GM15510 (cell line): ENCODE data around the gene SIMC1.

Source experiments
- POLR2A ChIP-seq: IDR thresholded peaks from 3 replicates; pipeline ENCODE4 v1.6.1; 2011; ENCODE audit warnings: borderline replicate concordance; ENCODE audit not compliant: insufficient read length; ENCODE audit errors: extremely low read depth

Gene SIMC1

GRCh38 chr5:176341325-176342157, 103.3 kb downstream of the SIMC1 start:
- no peak for TF ChIP-seq POLR2A

GRCh38 chr5:176342158-176342483, 103.9 kb downstream of the SIMC1 start:
- no peak for TF ChIP-seq POLR2A

GRCh38 chr5:176342766-176343458, 104.7 kb downstream of the SIMC1 start:
- TF ChIP-seq POLR2A, result no peak

- TF ChIP-seq POLR2A, result no peak
These were observed 112.2 kb downstream of the SIMC1 start for GRCh38 chr5:176350416-176350815.

- TF ChIP-seq POLR2A, result no peak
These were observed 114.1 kb downstream of the SIMC1 start for GRCh38 chr5:176352116-176352878.

- no peak for TF ChIP-seq POLR2A
These were observed 115.3 kb downstream of the SIMC1 start for GRCh38 chr5:176353533-176353932.

GRCh38 chr5:176355400-176356178, 117.4 kb downstream of the SIMC1 start:
- TF ChIP-seq POLR2A, result no peak

GRCh38 chr5:176356179-176356566, 117.9 kb downstream of the SIMC1 start:
- TF ChIP-seq POLR2A, result no peak

- no peak for TF ChIP-seq POLR2A
These were observed 121.4 kb downstream of the SIMC1 start for GRCh38 chr5:176359658-176360057.

GRCh38 chr5:176360894-176361436, 122.7 kb downstream of the SIMC1 start:
- no peak for TF ChIP-seq POLR2A

- peak; percentile 98 for TF ChIP-seq POLR2A
These were observed 123.4 kb downstream of the SIMC1 start, which contains the start of gene KIAA1191 for GRCh38 chr5:176361437-176362232. Gene KIAA1191 (minus strand): TSS chr5:176361764. CDS start chr5:176359508, 2,256 bp downstream.

- no peak for TF ChIP-seq POLR2A
These were observed 123.9 kb downstream of the SIMC1 start for GRCh38 chr5:176362233-176362490.

GRCh38 chr5:176364765-176365350, 126.6 kb downstream of the SIMC1 start:
- TF ChIP-seq POLR2A, result no peak
